ENCODE results near the gene CFAP221. TPM values are rescaled to one million over a fixed set of nuclear protein-coding genes. Genes with fewer than 3 reads are reported as not detected.

Gene CFAP221
- total and polyA plus RNA-seq, 8 donors = 10.1 to 25.3 (median 15.2) TPM

DNA sequence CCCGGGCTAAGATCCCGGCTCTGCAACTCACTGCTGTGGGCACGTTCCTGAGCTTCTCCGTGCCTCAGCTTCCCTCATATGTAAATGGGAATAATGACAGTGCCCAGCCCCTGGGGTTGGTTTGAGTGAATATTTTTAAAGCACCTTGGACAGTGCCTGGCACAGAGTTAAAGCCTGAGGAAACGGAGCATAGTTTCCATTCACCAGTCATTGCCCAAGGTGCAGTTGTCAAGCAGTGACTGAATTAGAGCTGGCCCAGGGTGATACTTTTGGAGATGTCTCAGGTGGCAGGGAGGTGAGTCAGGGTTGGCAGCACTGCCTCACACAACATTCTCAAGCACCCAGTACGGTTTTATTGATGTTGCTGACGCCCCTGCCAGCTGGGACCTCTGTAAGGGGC lies 146.9 kb downstream of the CFAP221 start:
- H3K27me3 ChIP-seq = no peaks in the 10 kb centered on the region
- H3K36me3 ChIP-seq = peaks cover 0 to 7% (median 3%) of the 10 kb centered on the region in 3 donors
- intact Hi-C loops (cut with DNase I) = no loop called here
- ATAC-seq = no peak
- 76 to 82% methylated on average over 7 of the region's 7 CpGs for WGBS, 2 donors
- H3K27ac ChIP-seq = no peak overlapping the region
- FAIRE-seq = no peak
- no peak for DNase-seq
- no peak overlapping the region for H3K4me3 ChIP-seq
- peaks cover 12 to 17% (median 15%) of the 10 kb centered on the region in 3 donors for H3K4me1 ChIP-seq
- TF ChIP-seq, protein P1, sequence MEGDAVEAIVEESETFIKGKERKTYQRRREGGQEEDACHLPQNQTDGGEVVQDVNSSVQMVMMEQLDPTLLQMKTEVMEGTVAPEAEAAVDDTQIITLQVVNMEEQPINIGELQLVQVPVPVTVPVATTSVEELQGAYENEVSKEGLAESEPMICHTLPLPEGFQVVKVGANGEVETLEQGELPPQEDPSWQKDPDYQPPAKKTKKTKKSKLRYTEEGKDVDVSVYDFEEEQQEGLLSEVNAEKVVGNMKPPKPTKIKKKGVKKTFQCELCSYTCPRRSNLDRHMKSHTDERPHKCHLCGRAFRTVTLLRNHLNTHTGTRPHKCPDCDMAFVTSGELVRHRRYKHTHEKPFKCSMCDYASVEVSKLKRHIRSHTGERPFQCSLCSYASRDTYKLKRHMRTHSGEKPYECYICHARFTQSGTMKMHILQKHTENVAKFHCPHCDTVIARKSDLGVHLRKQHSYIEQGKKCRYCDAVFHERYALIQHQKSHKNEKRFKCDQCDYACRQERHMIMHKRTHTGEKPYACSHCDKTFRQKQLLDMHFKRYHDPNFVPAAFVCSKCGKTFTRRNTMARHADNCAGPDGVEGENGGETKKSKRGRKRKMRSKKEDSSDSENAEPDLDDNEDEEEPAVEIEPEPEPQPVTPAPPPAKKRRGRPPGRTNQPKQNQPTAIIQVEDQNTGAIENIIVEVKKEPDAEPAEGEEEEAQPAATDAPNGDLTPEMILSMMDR (IDR thresholded peaks at IDR 0.05) = no peak
- no peaks in the 10 kb centered on the region for H3K9me3 ChIP-seq

DNA sequence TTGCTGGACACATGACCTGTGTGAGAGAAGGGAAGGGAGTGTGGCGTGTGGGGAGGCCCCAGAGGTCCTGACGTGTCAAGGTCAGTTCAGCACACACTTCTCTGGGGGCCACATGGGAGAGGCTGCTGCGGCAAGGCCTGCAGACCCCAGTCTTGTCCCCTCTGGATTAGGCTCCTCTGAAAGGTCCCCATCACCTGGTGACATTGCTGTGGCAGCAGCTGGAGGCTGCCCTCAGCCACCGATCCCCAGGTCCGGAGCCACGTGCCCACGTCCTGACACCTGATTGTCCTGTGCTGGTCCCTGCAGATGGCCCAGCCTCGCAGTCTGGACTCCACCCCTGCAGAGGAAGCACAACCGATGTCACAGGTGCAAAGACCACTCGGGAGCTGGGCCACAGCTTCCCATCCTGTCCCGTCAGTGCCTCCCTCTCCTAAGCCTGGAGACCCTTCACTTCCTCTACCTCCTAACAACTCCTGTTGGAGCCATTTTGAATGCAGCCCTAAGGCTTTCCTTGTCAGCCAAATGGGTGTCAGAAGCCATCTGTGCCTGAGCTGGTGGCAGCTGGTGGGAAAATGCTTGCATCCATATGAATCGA lies 147.5 kb downstream of the CFAP221 start:
- H3K27ac ChIP-seq = no peak overlapping the region
- H3K4me1 ChIP-seq = peaks cover 12 to 17% (median 15%) of the 10 kb centered on the region in 3 donors
- no peaks in the 10 kb centered on the region for H3K27me3 ChIP-seq
- ATAC-seq (no peak), DNase-seq (no peak), FAIRE-seq (no peak)
- intact Hi-C loops (cut with DNase I) = no loop called here
- H3K36me3 ChIP-seq = peaks cover 0 to 7% (median 3%) of the 10 kb centered on the region in 3 donors
- 87 to 89% methylated on average over 11 to 12 of the region's 12 CpGs for WGBS, 2 donors
- no peaks in the 10 kb centered on the region for H3K9me3 ChIP-seq
- TF ChIP-seq, protein P1 (IDR thresholded peaks at IDR 0.05) = no peak
- no peak overlapping the region for H3K4me3 ChIP-seq

DNA sequence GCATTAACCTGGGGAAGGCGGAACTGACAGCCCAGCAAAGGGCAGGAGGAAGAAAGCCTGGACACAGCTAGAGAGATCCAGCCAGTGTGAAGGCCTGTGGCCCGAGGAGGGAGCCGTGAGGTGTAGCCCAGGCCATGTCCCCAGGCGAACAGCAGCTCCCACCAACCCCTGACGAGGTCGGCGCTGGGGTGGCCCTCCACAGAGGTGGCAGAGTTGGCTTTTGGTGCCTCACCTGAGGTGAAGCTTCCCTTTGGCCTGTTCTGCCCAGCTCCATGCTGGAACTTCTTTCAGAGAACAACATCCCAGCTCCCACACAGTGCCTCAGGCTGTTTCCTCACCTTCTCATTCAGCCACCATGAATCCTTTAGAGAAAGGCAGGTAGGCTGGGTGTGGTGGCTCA lies 148.1 kb downstream of the CFAP221 start:
- H3K9me3 ChIP-seq = no peaks in the 10 kb centered on the region
- intact Hi-C loops (cut with DNase I) = no loop called here
- ATAC-seq = no peak
- DNase-seq = no peak
- TF ChIP-seq, protein P1 (IDR thresholded peaks at IDR 0.05) = no peak
- H3K4me3 ChIP-seq = no peak overlapping the region
- 94 to 100% methylated on average over 7 of the region's 7 CpGs for WGBS, 2 donors
- no peaks in the 10 kb centered on the region for H3K27me3 ChIP-seq
- peaks cover 12 to 17% (median 15%) of the 10 kb centered on the region in 3 donors for H3K4me1 ChIP-seq
- FAIRE-seq = no peak
- peaks cover 0 to 3% (median 1%) of the 10 kb centered on the region in 3 donors for H3K36me3 ChIP-seq
- no peak overlapping the region for H3K27ac ChIP-seq

DNA sequence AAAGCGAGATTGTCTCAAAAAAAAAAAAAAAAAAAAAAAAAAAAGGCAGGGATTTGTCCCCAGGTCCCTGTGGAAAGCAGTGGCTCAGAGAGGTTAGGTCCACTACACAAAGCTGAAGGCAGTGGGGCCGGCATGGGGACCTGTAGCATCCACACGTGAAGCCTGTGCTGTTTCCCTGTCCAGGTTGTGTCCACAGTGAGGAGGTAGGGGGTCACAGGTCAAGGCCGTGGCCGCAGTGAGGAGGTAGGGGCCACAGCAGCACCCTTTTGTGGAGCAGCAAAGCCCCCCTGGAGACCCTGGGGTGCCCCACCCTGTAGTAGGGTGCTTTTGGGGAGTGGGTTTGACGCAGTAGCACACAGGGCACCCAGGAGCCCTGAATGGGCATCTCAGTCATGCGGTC lies 148.7 kb downstream of the CFAP221 start:
- ATAC-seq = no peak
- Histone ChIP-seq H3K36me3 (peaks cover 0 to 3% (median 0%) of the 10 kb centered on the region in 3 donors), H3K27me3 (no peaks in the 10 kb centered on the region), H3K9me3 (no peaks in the 10 kb centered on the region), H3K4me1 (peaks cover 12 to 17% (median 15%) of the 10 kb centered on the region in 3 donors), H3K27ac (no peak overlapping the region), H3K4me3 (no peak overlapping the region)
- FAIRE-seq = no peak
- WGBS, 2 donors = 67 to 82% methylated on average over 7 of the region's 7 CpGs
- intact Hi-C loops (cut with DNase I) = no loop called here
- TF ChIP-seq, protein P1 (IDR thresholded peaks at IDR 0.05) = no peak
- no peak for DNase-seq

DNA sequence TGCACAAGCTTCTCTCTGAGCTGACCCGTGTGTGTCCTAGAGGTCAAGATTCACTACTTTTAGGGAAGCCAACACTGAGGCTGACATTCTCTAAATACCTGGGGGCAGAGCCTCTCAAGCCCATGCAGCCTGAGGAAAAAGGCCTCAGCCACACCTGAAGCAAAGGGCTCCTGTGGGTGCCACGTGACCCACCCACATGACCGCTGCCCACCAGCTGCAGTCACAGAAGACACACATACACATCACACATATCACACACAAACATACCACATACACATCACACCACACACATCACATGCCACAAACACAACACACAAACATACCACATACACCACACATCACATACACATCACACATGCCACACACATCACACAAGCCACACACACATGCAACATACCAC lies 149.3 kb downstream of the CFAP221 start:
- intact Hi-C loops (cut with DNase I) = no loop called here
- DNase-seq (no peak), ATAC-seq (no peak), FAIRE-seq (no peak)
- TF ChIP-seq, protein P1 (IDR thresholded peaks at IDR 0.05) = no peak
- WGBS, 2 donors = 81 to 94% methylated on average over 3 of the region's 3 CpGs
- Histone ChIP-seq H3K27me3 (no peaks in the 10 kb centered on the region), H3K4me3 (no peak overlapping the region), H3K27ac (no peak overlapping the region), H3K4me1 (peaks cover 12 to 17% (median 15%) of the 10 kb centered on the region in 3 donors), H3K9me3 (no peaks in the 10 kb centered on the region), H3K36me3 (peaks cover 0 to 3% (median 0%) of the 10 kb centered on the region in 3 donors)
